Measurements from ENCODE around the gene FKBP2.

- peak in 2 of 3 donors; percentile 50 to 61 for TF ChIP-seq POLR2AphosphoS5 (IDR thresholded peaks at IDR 0.05)
- TF ChIP-seq CTCF (IDR thresholded peaks at IDR 0.05): no peak
These were observed 10.5 kb upstream of the FKBP2 start, which contains the start of gene DNAJC4 for GRCh38 chr11:64230171-64230984.
